HG02623 (cell line): ENCODE data around the gene PIK3CG.
A peak's percentile ranks its signal among the peaks of the same experiment; 100 is the strongest.
"Not testable (repeated sequence)": the region's sequence is repeated elsewhere in the genome, so short reads cannot be mapped to it uniquely, and the experiment has no call there.

ENCODE experiments used
- ATAC-seq: cut with Tn5 transposase; IDR thresholded peaks from one replicate; pipeline ENCODE4 v1.9.1; 2021; ENCODE audit warnings: moderate library complexity; ENCODE audit not compliant: unreplicated experiment

PIK3CG gene

DNA sequence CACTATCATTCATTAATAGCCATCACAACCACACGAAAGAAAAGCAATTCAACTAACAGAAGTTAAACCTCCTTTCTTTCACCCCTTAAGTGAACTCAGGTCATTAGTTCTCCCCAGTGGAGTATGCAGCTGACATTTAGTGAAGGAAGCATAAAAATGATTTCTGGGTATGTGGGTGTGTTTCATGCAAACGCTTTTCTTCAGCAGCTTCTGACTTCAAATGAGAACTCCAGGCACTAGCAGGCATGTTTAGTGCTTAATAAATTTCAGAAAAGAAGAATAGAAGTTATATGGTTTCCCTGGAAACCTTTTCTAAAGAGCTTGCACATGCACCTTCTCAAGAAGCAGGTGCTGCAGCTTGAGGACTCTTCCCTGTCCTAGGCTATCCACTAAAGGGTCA lies 62.5 kb downstream of the PIK3CG start:
- ATAC-seq, result no peak

DNA sequence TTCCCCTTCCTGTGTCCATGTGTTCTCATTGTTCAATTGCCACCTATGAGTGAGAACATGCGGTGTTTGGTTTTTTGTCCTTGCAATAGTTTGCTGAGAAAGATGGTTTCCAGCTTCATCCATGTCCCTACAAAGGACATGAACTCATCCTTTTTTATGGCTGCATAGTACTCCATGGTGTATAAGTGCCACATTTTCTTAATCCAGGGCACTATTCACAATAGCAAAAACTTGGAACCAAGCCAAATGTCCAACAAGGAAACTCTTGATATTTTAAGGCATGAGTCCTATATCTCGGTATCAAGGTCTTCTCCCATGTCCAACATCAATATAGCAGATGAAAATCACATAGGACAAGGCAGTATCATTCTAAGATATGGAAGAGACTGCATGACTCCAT lies 64.5 kb downstream of the PIK3CG start:
- ATAC-seq, result not testable (repeated sequence)

DNA sequence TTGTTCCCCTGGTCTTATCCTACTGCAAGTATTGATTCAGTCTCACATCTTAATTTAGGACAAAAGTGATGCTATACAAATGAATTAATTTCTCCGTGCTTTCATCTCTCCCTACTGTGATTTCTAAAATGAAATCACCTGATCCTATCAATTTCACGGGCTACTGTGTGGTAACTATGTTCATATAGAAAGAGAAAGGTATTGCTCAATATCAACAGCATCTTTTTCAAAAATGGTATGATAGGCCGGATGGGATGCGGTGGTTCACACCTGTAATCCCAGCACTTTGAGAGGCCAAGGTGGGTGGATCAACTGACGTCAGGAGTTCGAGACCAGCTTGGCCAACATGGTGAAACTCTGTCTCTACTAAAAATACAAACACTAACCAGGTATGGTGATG lies 71.2 kb downstream of the PIK3CG start:
- ATAC-seq, result no peak

DNA sequence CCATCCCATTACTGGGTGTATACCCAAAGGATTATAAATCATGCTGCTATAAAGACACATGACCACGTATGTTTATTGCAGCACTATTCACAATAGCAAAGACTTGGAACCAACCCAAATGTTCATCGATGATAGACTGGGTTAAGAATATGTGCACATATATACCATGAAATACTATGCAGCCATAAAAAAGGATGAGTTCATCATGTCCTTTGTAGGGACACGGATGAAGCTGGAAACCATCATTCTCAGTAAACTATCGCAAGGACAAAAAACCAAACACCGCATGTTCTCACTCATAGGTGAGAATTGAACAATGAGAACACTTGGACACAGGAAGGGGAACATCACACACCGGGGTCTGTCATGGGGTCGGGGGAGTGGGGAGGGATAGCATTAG lies 73.0 kb downstream of the PIK3CG start:
- ATAC-seq, result not testable (repeated sequence)

DNA sequence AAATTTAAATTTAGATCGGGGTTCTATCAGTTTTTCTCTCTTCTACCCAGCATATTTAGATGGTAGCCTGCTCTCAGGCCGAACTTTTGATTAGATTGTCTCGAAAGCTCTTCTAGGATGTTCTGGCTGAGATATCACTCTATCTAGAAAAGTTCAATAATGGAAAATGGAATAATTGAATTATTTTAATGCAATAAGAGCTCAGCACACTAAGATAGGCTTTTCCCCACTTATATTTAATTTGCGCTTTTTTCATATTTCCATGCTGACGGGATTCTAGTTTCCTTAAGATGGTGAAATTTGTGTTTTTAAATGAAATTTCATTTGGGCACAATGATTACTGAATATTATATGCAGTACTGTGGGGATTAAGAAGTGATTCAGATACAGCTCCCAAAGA lies 73.7 kb downstream of the PIK3CG start:
- no peak for ATAC-seq

DNA sequence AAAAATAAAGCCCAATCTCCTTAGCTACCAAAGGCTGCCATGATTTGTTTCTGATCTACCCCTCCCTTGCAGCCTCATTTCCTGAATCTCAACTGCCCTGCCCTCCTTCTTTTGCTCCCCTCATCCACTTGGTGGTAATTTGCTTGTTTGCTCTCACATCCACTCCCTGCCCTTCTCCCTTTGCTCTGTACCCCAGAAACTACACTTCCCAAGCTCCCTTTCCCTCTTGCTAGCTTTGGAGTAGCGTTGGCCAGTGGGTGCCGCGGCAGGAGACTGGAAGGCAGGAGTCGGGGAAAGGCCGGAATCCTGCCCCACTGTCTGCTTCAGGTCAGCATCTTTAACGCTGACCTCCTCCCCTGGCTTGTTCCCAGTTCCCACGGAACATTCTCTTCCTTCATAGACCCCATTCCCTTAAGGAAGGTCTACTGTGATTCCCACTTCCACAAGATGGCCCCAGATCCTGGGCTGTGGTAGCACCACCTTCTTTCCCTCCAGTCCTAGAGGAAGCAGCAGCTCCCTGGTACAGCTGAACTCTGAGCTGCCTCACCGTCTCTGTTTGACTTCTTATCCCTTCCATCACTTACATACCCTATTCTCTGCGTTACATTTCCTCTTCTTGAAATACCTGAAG lies 79.1 kb downstream of the PIK3CG start:
- no peak for ATAC-seq

DNA sequence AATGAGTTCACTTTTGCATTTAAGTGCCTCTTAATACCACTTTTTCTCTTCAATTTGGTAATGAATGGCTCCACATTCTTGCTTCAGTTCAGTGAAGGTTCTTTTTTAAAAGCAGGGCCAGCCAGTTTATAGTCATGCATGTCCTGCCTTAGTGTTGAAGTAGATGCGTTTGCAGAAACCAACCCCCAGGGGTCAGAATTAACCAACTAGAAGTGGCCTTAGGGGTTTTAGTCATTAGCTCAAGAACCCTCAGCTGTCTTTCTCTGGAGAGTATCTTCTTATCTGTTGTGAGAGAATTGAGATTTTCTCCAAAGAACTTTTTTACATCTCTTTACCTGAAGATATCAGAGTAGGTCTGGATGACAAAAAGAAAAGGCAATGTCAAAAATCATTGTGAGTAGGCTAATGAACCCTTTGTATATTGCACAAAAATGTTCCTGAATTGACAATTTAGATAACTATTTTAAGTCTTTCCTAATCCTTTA lies 82.2 kb downstream of the PIK3CG start:
- ATAC-seq, result peak; percentile 55

DNA sequence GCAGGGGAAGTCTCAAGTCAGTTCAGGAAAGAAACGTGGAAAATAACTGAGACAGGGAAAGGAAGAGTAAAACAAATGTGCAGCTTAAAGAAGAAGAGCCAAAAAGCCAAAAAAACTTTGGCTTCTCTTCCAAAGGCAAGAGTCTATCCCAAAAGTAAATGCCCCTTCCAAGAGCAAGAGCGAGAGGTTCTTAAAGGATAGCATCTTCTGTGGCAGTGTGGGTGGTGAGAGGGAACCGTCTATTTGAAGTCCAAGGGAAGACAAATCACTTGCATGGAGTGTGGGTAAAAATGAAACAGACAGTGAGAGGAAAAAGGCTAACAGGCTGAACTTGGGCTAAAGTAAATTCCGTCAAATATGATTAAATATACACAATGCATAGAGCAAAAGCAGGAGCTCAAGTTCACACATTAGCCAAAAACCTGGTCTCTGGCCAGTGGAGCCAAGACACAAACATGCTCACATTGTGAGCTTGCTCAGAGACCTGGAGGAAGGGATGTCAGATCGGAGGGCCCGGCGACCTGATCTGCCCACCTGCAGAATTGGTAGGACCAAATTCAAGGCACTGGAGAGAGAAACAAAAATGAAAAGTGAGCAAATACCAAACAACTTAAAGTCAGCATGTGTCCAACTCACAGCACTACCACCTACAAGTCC lies 87.0 kb downstream of the PIK3CG start:
- ATAC-seq, result no peak

DNA sequence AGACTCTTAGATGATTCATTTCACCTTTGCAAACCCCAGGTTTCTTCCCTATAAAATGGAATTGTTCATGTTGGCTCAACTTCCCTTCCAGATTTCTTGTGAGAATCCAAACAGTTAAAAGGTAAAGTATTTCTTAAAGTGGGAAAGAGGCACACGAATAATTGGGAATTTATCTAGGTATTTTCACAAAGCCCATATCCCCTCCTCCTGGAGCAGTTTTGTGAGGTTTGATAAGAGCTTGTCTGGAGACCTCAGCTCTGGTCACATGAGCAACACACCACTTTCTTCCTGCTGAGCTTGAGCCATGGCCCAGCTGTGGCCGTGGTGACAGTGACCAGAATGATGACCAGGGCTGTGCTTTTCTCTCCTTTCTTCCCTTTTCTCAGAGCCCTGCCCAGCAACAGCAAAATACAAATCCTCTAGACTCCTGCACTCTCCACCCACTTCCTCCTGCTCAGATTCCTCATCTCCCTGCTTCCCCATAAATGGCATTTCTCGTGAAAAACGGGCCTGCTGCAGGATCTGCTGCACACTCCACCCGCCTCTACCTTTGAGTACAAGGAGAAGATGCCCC lies 87.7 kb downstream of the PIK3CG start:
- ATAC-seq, result no peak

DNA sequence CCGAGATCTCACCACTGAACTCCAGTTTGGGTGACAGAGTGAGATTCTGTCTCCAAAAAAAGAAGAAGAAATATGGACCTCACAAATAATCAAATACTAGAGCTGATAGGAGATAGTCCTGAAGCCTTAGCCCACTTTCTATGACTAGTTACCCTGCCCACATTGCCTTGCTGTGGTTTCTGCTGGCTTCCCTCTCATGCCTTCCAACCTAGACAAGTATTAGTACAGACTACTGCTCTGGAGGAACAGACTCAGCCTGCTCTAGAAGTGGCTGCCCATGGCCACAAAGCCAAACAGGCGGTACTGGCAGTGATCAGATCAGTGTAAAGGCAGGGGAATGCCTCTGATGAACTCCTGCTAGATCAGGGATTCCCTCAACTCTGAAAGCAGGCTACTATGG lies 89.8 kb downstream of the PIK3CG start:
- ATAC-seq, result no peak

DNA sequence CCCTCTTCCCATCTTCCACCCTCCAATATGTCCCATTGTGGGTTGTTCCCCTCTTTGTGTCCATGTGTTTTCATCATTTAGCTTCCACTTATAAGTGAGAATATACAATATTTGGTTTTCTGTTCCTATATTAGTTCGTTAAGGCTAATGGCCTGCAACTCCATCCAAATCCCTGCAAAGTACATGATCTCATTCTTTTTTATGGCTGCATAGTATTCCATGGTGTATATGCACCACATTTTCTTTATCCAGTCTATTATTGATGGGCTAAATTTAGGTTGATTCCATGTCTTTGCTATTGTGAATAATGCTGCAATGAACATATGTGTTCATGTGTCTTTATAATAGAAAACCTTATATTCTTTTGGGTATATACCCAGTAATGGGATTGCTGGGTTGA lies 90.8 kb downstream of the PIK3CG start:
- not testable (repeated sequence) for ATAC-seq
